Epithelial cell of alveolus of lung (primary cell): Measurements from ENCODE around the gene CLDN11. TPM values are rescaled to one million over a fixed set of nuclear protein-coding genes. Genes with fewer than 3 reads are reported as not detected.

Experiments used
- total RNA-seq: library from RNA; depleted of rRNA; stranded (reverse); fragments of >200 nt; gene quantifications from 2 replicates; pipeline ENCODE4 v1.2.1, GENCODE V29; 2015

Gene CLDN11
- 24.8 and 386 TPM in 2 replicates for total RNA-seq

GRCh38 chr3:170418422-170419398 is at the start of gene CLDN11:
Gene CLDN11 (plus strand): TSS chr3:170418868. CDS start chr3:170419067, 199 bp downstream.

Other genes starting within 250 kb of the CLDN11 start
- 14.5 and 55.4 TPM in 2 replicates for gene PHC3, start 237.1 kb upstream of the CLDN11 start, total RNA-seq
- 34.9 and 40.6 TPM in 2 replicates for gene PRKCI, start 196.4 kb upstream of the CLDN11 start, total RNA-seq
- gene SKIL, start 61.2 kb upstream of the CLDN11 start, total RNA-seq = 41.1 and 57.4 TPM in 2 replicates
- gene SLC7A14, start 167.2 kb downstream of the CLDN11 start, total RNA-seq = under 0.01 and 2.5 TPM in 2 replicates